Parathyroid adenoma (tissue), 2 donors: ENCODE measurements around the gene DNAH3.

Experiments
- H2AFZ ChIP-seq: fragments of 300-600 bp; sonication (generic); one replicate; pipeline ENCODE4 v1.7.0; 2017; ENCODE audit warnings: antibody characterized with exemption, mild to moderate bottlenecking
- H3K27ac ChIP-seq: fragments of 300-600 bp; sonication (generic); one replicate; pipeline ENCODE4 v1.7.0; 2017
- H3K27me3 ChIP-seq: fragments of 300-600 bp; sonication (generic); one replicate; pipeline ENCODE4 v1.7.0; 2017; ENCODE audit warnings: low read length; ENCODE audit not compliant: control insufficient read depth, insufficient read depth
- H3K36me3 ChIP-seq: fragments of 300-600 bp; sonication (generic); one replicate; pipeline ENCODE4 v1.7.0; 2017; ENCODE audit warnings: low read length; ENCODE audit not compliant: control insufficient read depth, insufficient read depth
- H3K4me1 ChIP-seq: fragments of 300-600 bp; sonication (generic); one replicate; pipeline ENCODE4 v1.7.0; 2017; ENCODE audit warnings: control low read depth
- H3K4me2 ChIP-seq: fragments of 300-600 bp; sonication (generic); one replicate; pipeline ENCODE4 v1.7.0; 2017; ENCODE audit warnings: low read length
- H3K4me3 ChIP-seq: fragments of 300-600 bp; sonication (generic); one replicate; pipeline ENCODE4 v1.7.0; 2017; ENCODE audit warnings: low read depth, low read length
- H3K79me2 ChIP-seq: fragments of 300-600 bp; sonication (generic); one replicate; pipeline ENCODE4 v1.7.0; 2017; ENCODE audit warnings: control low read depth
- H3K9ac ChIP-seq: fragments of 300-600 bp; sonication (generic); one replicate; pipeline ENCODE4 v1.7.0; 2017; ENCODE audit warnings: mild to moderate bottlenecking
- H3K9me3 ChIP-seq: fragments of 300-600 bp; sonication (generic); one replicate; pipeline ENCODE4 v1.7.0; 2017; ENCODE audit warnings: low read length; ENCODE audit not compliant: control insufficient read depth
- TF ChIP-seq, protein P1 (sequence below): fragments of 300-600 bp; sonication (generic); IDR thresholded peaks from one replicate; pipeline ENCODE4 v1.7.0; 2017; ENCODE audit warnings: antibody characterized with exemption, mild to moderate bottlenecking
- donor health status: primary hyperparathyroidism.

DNAH3 gene

GRCh38 chr16:20883554-20884239 lies 266.9 kb downstream of the DNAH3 start:
- Histone ChIP-seq H3K4me2 (peak overlapping the region; percentile 2), H3K4me1 (peaks cover 8% of the 10 kb centered on the region), H2AFZ (no peak overlapping the region), H3K36me3 (no peaks in the 10 kb centered on the region), H3K4me3 (no peak overlapping the region), H3K27ac (no peak overlapping the region), H3K27me3 (no peaks in the 10 kb centered on the region), H3K9me3 (no peaks in the 10 kb centered on the region), H3K79me2 (peaks cover 27% of the 10 kb centered on the region), H3K9ac (no peak overlapping the region)
- TF ChIP-seq, protein P1, sequence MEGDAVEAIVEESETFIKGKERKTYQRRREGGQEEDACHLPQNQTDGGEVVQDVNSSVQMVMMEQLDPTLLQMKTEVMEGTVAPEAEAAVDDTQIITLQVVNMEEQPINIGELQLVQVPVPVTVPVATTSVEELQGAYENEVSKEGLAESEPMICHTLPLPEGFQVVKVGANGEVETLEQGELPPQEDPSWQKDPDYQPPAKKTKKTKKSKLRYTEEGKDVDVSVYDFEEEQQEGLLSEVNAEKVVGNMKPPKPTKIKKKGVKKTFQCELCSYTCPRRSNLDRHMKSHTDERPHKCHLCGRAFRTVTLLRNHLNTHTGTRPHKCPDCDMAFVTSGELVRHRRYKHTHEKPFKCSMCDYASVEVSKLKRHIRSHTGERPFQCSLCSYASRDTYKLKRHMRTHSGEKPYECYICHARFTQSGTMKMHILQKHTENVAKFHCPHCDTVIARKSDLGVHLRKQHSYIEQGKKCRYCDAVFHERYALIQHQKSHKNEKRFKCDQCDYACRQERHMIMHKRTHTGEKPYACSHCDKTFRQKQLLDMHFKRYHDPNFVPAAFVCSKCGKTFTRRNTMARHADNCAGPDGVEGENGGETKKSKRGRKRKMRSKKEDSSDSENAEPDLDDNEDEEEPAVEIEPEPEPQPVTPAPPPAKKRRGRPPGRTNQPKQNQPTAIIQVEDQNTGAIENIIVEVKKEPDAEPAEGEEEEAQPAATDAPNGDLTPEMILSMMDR = no peak
